Stimulated activated CD8-positive, alpha-beta memory T cell treated with anti-CD3 and anti-CD28 coated beads, Interleukin-2, amount 100 ng/mL, for 1 hour (primary cell): ENCODE data around the gene ATP6AP1.

Source experiments
- DNase-seq, 2 donors: peaks; one replicate each; pipeline ENCODE4 v3.0.0-alpha.2; 2020; ENCODE audit warnings: low read depth in 2 of 2

The ATP6AP1 gene

GRCh38 chrX:154444755-154445246 lies 16.3 kb downstream of the ATP6AP1 start:
- DNase-seq, result no peak

- DNase-seq, result no peak
These were observed 17.3 kb downstream of the ATP6AP1 start for GRCh38 chrX:154445776-154446175.

GRCh38 chrX:154446430-154446829 lies 18.0 kb downstream of the ATP6AP1 start:
- no peak for DNase-seq

GRCh38 chrX:154448484-154448883 lies 20.0 kb downstream of the ATP6AP1 start:
- DNase-seq, result no peak

GRCh38 chrX:154449618-154450017 lies 21.1 kb downstream of the ATP6AP1 start:
- DNase-seq, result no peak

- DNase-seq, result no peak
These were observed 21.8 kb downstream of the ATP6AP1 start for GRCh38 chrX:154450312-154450711.

- DNase-seq, result no peak
These were observed 24.3 kb downstream of the ATP6AP1 start for GRCh38 chrX:154452823-154453222.

- DNase-seq, result peak; percentile 13 to 35
These were observed 29.1 kb downstream of the ATP6AP1 start for GRCh38 chrX:154457491-154458115.

- DNase-seq, result peak; percentile 40 to 49
These were observed 29.9 kb downstream of the ATP6AP1 start, which contains the start of gene PLXNA3 for GRCh38 chrX:154458116-154458953. Gene PLXNA3, plus strand, starts transcription at chrX:154458281. Its CDS starts 1,903 bp downstream, at chrX:154460184.

- DNase-seq, result no peak
These were observed 30.7 kb downstream of the ATP6AP1 start for GRCh38 chrX:154458954-154459778.

GRCh38 chrX:154459832-154460231 lies 31.4 kb downstream of the ATP6AP1 start:
- DNase-seq, result no peak

GRCh38 chrX:154460326-154460725 lies 31.8 kb downstream of the ATP6AP1 start:
- DNase-seq, result no peak

GRCh38 chrX:154462396-154462795 lies 33.9 kb downstream of the ATP6AP1 start:
- no peak for DNase-seq

GRCh38 chrX:154463611-154464220 lies 35.2 kb downstream of the ATP6AP1 start:
- no peak for DNase-seq

- DNase-seq, result no peak
These were observed 36.4 kb downstream of the ATP6AP1 start for GRCh38 chrX:154464806-154465365.

- DNase-seq, result no peak
These were observed 37.1 kb downstream of the ATP6AP1 start for GRCh38 chrX:154465601-154466000.

- no peak for DNase-seq
These were observed 37.6 kb downstream of the ATP6AP1 start for GRCh38 chrX:154466036-154466435.

- DNase-seq, result no peak
These were observed 38.4 kb downstream of the ATP6AP1 start for GRCh38 chrX:154466907-154467306.

GRCh38 chrX:154467556-154467955 lies 39.1 kb downstream of the ATP6AP1 start:
- DNase-seq, result no peak

GRCh38 chrX:154468217-154468616 lies 39.7 kb downstream of the ATP6AP1 start:
- no peak for DNase-seq

GRCh38 chrX:154469114-154469513 lies 40.6 kb downstream of the ATP6AP1 start:
- no peak for DNase-seq
